Psoas muscle (tissue), 8 donors: ENCODE results near the gene SMYD2. TPM values are rescaled to one million over a fixed set of nuclear protein-coding genes. Genes with fewer than 3 reads are reported as not detected.

ENCODE experiments used
- ATAC-seq, 4 donors: fragments of 200-7000 bp; cut with Tn5 transposase; one replicate each; pipeline ENCODE4 v1.9.1; 2020; ENCODE audit warnings: moderate library complexity in 3 of 4, mild to moderate bottlenecking in 2 of 4
- DNase-seq, 2 donors: peaks; one replicate each; pipeline ENCODE4 v3.0.0-alpha.2; 2020
- H3K27ac ChIP-seq: fragments of 200-600 bp; one replicate; pipeline ENCODE4 v1.8.0; 2022
- H3K27me3 ChIP-seq, 3 donors: fragments of 200-600 bp in 1 of 3; one replicate each; pipeline versions ENCODE4 v1.6.1 to v1.8.0; 2013 to 2022; ENCODE audit warnings: low read length in 2 of 3, mild to moderate bottlenecking in 2 of 3, moderate library complexity in 1 of 3; ENCODE audit not compliant: insufficient read depth in 3 of 3
- H3K36me3 ChIP-seq, 2 donors: fragments of 200-600 bp in 1 of 2; one replicate each; pipeline versions ENCODE4 v1.6.1 to v1.8.0; 2013 to 2022; ENCODE audit warnings: low read depth in 1 of 2, mild to moderate bottlenecking in 1 of 2, moderate library complexity in 1 of 2; ENCODE audit not compliant: insufficient read depth in 1 of 2
- H3K4me1 ChIP-seq: fragments of 200-600 bp; one replicate; pipeline ENCODE4 v1.8.0; 2022
- H3K4me3 ChIP-seq: fragments of 200-600 bp; one replicate; pipeline ENCODE4 v1.8.0; 2022; ENCODE audit warnings: mild to moderate bottlenecking
- H3K9me3 ChIP-seq: fragments of 200-600 bp; one replicate; pipeline ENCODE4 v1.8.0; 2022
- CTCF ChIP-seq: fragments of 200-600 bp; IDR thresholded peaks from one replicate; pipeline ENCODE4 v1.8.0; 2022; ENCODE audit warnings: antibody characterized with exemption
- WGBS, 3 donors: extraction: QIAGEN DNeasy Blood & Tissue Kit; methylation state at CpG; one replicate each; pipeline versions ENCODE4 v1.1.6 to v1.1.7; 2013; 5-methylcytosine and 5-hydroxymethylcytosine counted together
- intact Hi-C, 2 donors: fragments of 100-400 bp; cut with DNase I; formaldehyde crosslinking; loops; one replicate each; pipeline versions ENCODE4 v1.11.0 to v1.14.2; 2022
- long read RNA-seq, 2 donors: library from polyadenylated mRNA; unstranded; transcript quantifications; one replicate each; pipeline ENCODE4 v2.0.0, GENCODE V29; 2021
- polyA plus RNA-seq, 3 donors: library from polyadenylated mRNA; stranded (reverse); fragments of 200-250 nt; gene quantifications; one replicate each; pipeline ENCODE4 v1.2.3, GENCODE V29; 2013
- total RNA-seq, 4 donors: library from RNA; stranded (reverse); fragmentation: NEBNext Ultra II Directional in 2 of 4; extraction: Animal tissue kit (Norgen Biotek cat#: 25700) in 2 of 4; gene quantifications; one replicate each; pipeline versions ENCODE4 v1.2.1 to v1.2.4, GENCODE V29; 2021 to 2023
- donor health status: healthy with polysubstance abuse.
- donor health status: DM: no; HTN: no; CAD: no; lungs with moderate emphysema.
- donor health status: Bipolar disorder and iron deficiency.
- donor health status: healthy.
- donor health status: DM: yes; HTN: yes; CAD: no.
- donor health status: DM: no; HTN: no; CAD: no.
- donor health status: DM: no; HTN: no; CAD: no.
- donor health status: DM: yes; HTN: yes; CAD: no.

The SMYD2 gene
- total RNA-seq: 10 to 100 TPM; 37.1 to 75.3 (median 54.3) TPM
- polyA plus RNA-seq: 10 to 100 TPM; 15.6 to 67.1 (median 43.5) TPM
- long read RNA-seq, donor 1, transcript SMYD2-201 (12 exons, 1,671 nt): major isoform, 65 of 74 reads
- long read RNA-seq, donor 1, partial matches to known transcripts: 0 of 74 reads
- long read RNA-seq, donor 1, other reads (novel, unspliced or antisense): 6 of 74 reads
- long read RNA-seq, donor 2, transcript SMYD2-203 (11 exons, 1,618 nt): minor isoform, 5 of 126 reads
- long read RNA-seq, donor 2, transcript SMYD2-201 (12 exons, 1,671 nt): major isoform, 103 of 126 reads
- long read RNA-seq, donor 2, partial matches to known transcripts: 4 of 126 reads
- long read RNA-seq, donor 2, other reads (novel, unspliced or antisense): 14 of 126 reads

- H3K4me1 ChIP-seq: peaks cover 22% of the 10 kb centered on the region
- no peaks in the 10 kb centered on the region for H3K36me3 ChIP-seq
- H3K4me3 ChIP-seq: peak within 1 kb of the TSS; percentile 89
- H3K27ac ChIP-seq: peak within 1 kb of the TSS; percentile 94
- no peaks in the 10 kb centered on the region for H3K9me3 ChIP-seq
- intact Hi-C loops: loop anchor here (5.0 kb wide), 1 partner anchor 36 kb away; no protein-coding TSS in a partner anchor
- ATAC-seq (peak; percentile 84 to 87 (median 86)), DNase-seq (peak; percentile 77 to 87)
- WGBS, 3 donors: 0 to 1% (median 1%) methylated on average over 25 to 94 of the region's 94 CpGs
- TF ChIP-seq CTCF: no peak
- no peaks in the 10 kb centered on the region for H3K27me3 ChIP-seq
Observed at GRCh38 chr1:214281021-214281719, at the start of gene SMYD2. TSS of gene SMYD2 (plus strand) at chr1:214281159. CDS start at chr1:214281255, 96 bp downstream.

GRCh38 chr1:214233856-214234634 is 46.9 kb upstream of the SMYD2 start:
- Histone ChIP-seq H3K27ac (no peak overlapping the region), H3K4me1 (peaks cover 9% of the 10 kb centered on the region), H3K27me3 (no peaks in the 10 kb centered on the region), H3K9me3 (no peaks in the 10 kb centered on the region), H3K4me3 (no peak overlapping the region), H3K36me3 (no peaks in the 10 kb centered on the region)
- 72 to 77% (median 73%) methylated on average over 9 of the region's 9 CpGs for WGBS, 3 donors
- TF ChIP-seq CTCF: no peak
- intact Hi-C loops: no loop called here
- no peak for DNase-seq
- ATAC-seq: peak in 1 of 4 donors; percentile 37

DNA sequence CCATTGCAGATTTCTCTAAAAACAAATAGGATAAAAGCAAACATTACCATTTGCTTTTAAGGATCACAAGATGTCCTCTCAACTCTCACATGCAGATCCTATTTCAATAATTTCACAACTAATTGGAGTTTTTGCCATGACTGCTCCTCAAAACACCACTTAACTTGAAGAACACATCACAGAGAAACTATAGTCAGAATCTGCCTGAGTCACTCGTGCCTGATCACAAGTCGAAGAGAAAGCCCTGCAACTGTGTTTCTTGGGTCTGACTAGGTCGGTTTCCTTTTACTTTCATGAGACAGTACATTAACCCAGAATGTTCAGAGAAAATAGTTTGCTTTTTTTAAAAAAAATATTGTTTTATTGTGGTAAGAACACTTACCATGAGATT is 46.3 kb upstream of the SMYD2 start:
- WGBS, 3 donors: 72 to 84% (median 82%) methylated on average over 3 of the region's 3 CpGs
- Histone ChIP-seq H3K27ac (no peak overlapping the region), H3K36me3 (no peaks in the 10 kb centered on the region), H3K4me1 (peaks cover 3% of the 10 kb centered on the region), H3K9me3 (no peaks in the 10 kb centered on the region), H3K4me3 (no peak overlapping the region), H3K27me3 (no peaks in the 10 kb centered on the region)
- peak in 1 of 4 donors; percentile 47 for ATAC-seq
- no peak for DNase-seq
- intact Hi-C loops: no loop called here
- no peak for TF ChIP-seq CTCF

DNA sequence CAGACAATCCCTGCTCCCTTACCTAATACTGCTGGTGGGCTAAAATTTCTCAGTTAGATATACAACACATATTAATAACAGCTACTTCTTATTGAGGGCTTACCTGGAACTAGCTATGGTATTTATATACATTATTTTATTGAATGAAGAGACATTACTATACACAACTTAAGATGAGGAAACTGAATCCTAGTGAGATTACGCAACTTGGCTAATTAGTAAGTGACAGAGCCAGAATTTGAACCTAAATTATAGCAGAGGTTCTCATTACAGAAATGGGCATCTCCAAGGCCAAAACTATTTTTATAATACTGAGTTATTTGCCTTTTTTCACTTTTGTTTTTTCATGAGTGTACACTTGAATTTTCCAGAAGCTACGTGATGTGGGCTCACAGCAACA is 44.5 kb upstream of the SMYD2 start:
- no peaks in the 10 kb centered on the region for H3K36me3 ChIP-seq
- H3K4me1 ChIP-seq: no peaks in the 10 kb centered on the region
- WGBS, 3 donors: 46 to 48% (median 48%) methylated on average over 2 of the region's 2 CpGs
- intact Hi-C loops: no loop called here
- H3K27me3 ChIP-seq: no peaks in the 10 kb centered on the region
- no peak overlapping the region for H3K27ac ChIP-seq
- DNase-seq: no peak
- no peaks in the 10 kb centered on the region for H3K9me3 ChIP-seq
- no peak for TF ChIP-seq CTCF
- no peak for ATAC-seq
- no peak overlapping the region for H3K4me3 ChIP-seq
